ENCODE measurements around the gene SPC24. TPM values are rescaled to one million over a fixed set of nuclear protein-coding genes. Genes with fewer than 3 reads are reported as not detected.

Gene SPC24
- total RNA-seq, 1 experiment from 2014 or later, result 44.8 TPM

- ChIA-PET CTCF (interaction anchor here (0.6 to 0.8 kb wide), 2 partner anchors 33 to 60 kb away, joined by 3 to 4 read pairs; no protein-coding TSS in a partner anchor), POLR2A (no interaction called here)
Measured at GRCh38 chr19:11203194-11204075, 47.9 kb upstream of the SPC24 start.

GRCh38 chr19:11202488-11203193 lies 47.1 kb upstream of the SPC24 start:
- CTCF ChIA-PET, result no interaction called here

More at GRCh38 chr19:11203194-11204075, 47.9 kb upstream of the SPC24 start:
- BruUV-seq (replicated peaks), result no TSS peak
- peak in 1 of 2 experiments; percentile 73 for DNase-seq
- Histone ChIP-seq H3K9me3 (no peaks in the 10 kb centered on the region), H3K36me3 (ENCODE audit: control insufficient read depth, insufficient read depth, low read length) (no peaks in the 10 kb centered on the region; the same call in 1 of the 2 replicates), H3K27me3 (replicated peaks; ENCODE audit: control insufficient read depth, insufficient read depth, low read length) (no peaks in the 10 kb centered on the region), H3K4me1 (no peaks in the 10 kb centered on the region), H3K4me3 (ENCODE audit: low read depth, low read length) (no peak overlapping the region)
- H3K36me3 Mint-ChIP-seq (ENCODE audit: insufficient read depth, unreplicated experiment), result peaks cover 24% of the 10 kb centered on the region
- TF ChIP-seq CTCF (IDR thresholded peaks at IDR 0.05; ENCODE audit: insufficient read depth in 1 of 2, low read depth in 1 of 2, low read length in 1 of 2, severe bottlenecking in 1 of 2, unreplicated experiment in 1 of 2), result peak; percentile 81 to 84
- H3K4me3 Mint-ChIP-seq (ENCODE audit: unreplicated experiment), result no peak overlapping the region
- intact Hi-C loops (cut with micrococcal nuclease; ENCODE audit: unreplicated experiment), result loop anchor here (1.0 kb wide), 1 partner anchor 65 kb away; no protein-coding TSS in a partner anchor
- no peaks in the 10 kb centered on the region for H3K9me3 Mint-ChIP-seq (ENCODE audit: unreplicated experiment)
- H3K4me1 Mint-ChIP-seq (ENCODE audit: low read depth, unreplicated experiment), result peaks cover 6% of the 10 kb centered on the region
- H3K27me3 Mint-ChIP-seq (ENCODE audit: insufficient read depth, unreplicated experiment), result no peaks in the 10 kb centered on the region
- no peak overlapping the region for H3K27ac Mint-ChIP-seq (ENCODE audit: unreplicated experiment)

More at GRCh38 chr19:11202488-11203193, 47.1 kb upstream of the SPC24 start:
- intact Hi-C loops (cut with micrococcal nuclease; ENCODE audit: unreplicated experiment), result loop anchor here (1.0 kb wide), 1 partner anchor 64 kb away; no protein-coding TSS in a partner anchor
- Histone ChIP-seq H3K27me3 (replicated peaks; ENCODE audit: control insufficient read depth, insufficient read depth, low read length) (no peaks in the 10 kb centered on the region), H3K36me3 (ENCODE audit: control insufficient read depth, insufficient read depth, low read length) (no peaks in the 10 kb centered on the region; the same call in 1 of the 2 replicates), H3K4me3 (ENCODE audit: low read depth, low read length) (no peak overlapping the region), H3K4me1 (no peaks in the 10 kb centered on the region), H3K9me3 (no peaks in the 10 kb centered on the region)
- H3K4me3 Mint-ChIP-seq (ENCODE audit: unreplicated experiment), result no peak overlapping the region
- peaks cover 6% of the 10 kb centered on the region for H3K4me1 Mint-ChIP-seq (ENCODE audit: low read depth, unreplicated experiment)
- no TSS peak for BruUV-seq (replicated peaks)
- no peak overlapping the region for H3K27ac Mint-ChIP-seq (ENCODE audit: unreplicated experiment)
- TF ChIP-seq CTCF (IDR thresholded peaks at IDR 0.05; ENCODE audit: insufficient read depth in 1 of 2, low read depth in 1 of 2, low read length in 1 of 2, severe bottlenecking in 1 of 2, unreplicated experiment in 1 of 2), result no peak
- H3K36me3 Mint-ChIP-seq (ENCODE audit: insufficient read depth, unreplicated experiment), result peaks cover 26% of the 10 kb centered on the region
- DNase-seq, result no peak
- POLR2A ChIA-PET, result no interaction called here
- no peaks in the 10 kb centered on the region for H3K27me3 Mint-ChIP-seq (ENCODE audit: insufficient read depth, unreplicated experiment)
- H3K9me3 Mint-ChIP-seq (ENCODE audit: unreplicated experiment), result no peaks in the 10 kb centered on the region
